Upper lobe of left lung (tissue), 6 donors: ENCODE measurements around the gene RNU5D-1. TPM values are rescaled to one million over a fixed set of nuclear protein-coding genes. Genes with fewer than 3 reads are reported as not detected.

Experiments
- ATAC-seq, 2 donors: fragments of 200-7000 bp; cut with Tn5 transposase; one replicate each; pipeline ENCODE4 v1.9.1; 2022; ENCODE audit warnings: mild to moderate bottlenecking in 2 of 2, moderate library complexity in 2 of 2; ENCODE audit not compliant: low FRiP score in 2 of 2
- DNase-seq, 2 donors: peaks; one replicate each; pipeline ENCODE4 v3.0.0-alpha.2; 2019 to 2020
- H3K27ac ChIP-seq, 4 donors: fragments of 200-600 bp; sonication (generic); one replicate each; pipeline ENCODE4 v1.5.1; 2016 to 2019
- H3K27me3 ChIP-seq, 4 donors: fragments of 200-600 bp; sonication (generic); one replicate each; pipeline ENCODE4 v1.5.1; 2017 to 2019
- H3K36me3 ChIP-seq, 4 donors: fragments of 200-600 bp; sonication (generic); one replicate each; pipeline ENCODE4 v1.5.1; 2016 to 2019
- H3K4me1 ChIP-seq, 4 donors: fragments of 200-600 bp; sonication (generic); one replicate each; pipeline ENCODE4 v1.5.1; 2018 to 2019
- H3K4me3 ChIP-seq, 4 donors: fragments of 200-600 bp; sonication (generic); one replicate each; pipeline ENCODE4 v1.5.1; 2017 to 2019; ENCODE audit warnings: mild to moderate bottlenecking in 2 of 4, moderate library complexity in 1 of 4
- H3K9me3 ChIP-seq, 4 donors: fragments of 200-600 bp; sonication (generic); one replicate each; pipeline ENCODE4 v1.5.1; 2018 to 2019
- EP300 ChIP-seq, 4 donors: sonication (generic); formaldehyde crosslinking; IDR thresholded peaks; one replicate each; pipeline ENCODE4 v1.5.1; 2017; ENCODE audit warnings: antibody characterized with exemption in 4 of 4, control low read depth in 2 of 4
- POLR2A ChIP-seq, 4 donors: fragments of 450-650 bp; IDR thresholded peaks; one replicate each; pipeline ENCODE4 v1.5.1; 2016 to 2017; ENCODE audit warnings: antibody characterized with exemption in 4 of 4, mild to moderate bottlenecking in 2 of 4
- POLR2AphosphoS5 ChIP-seq, 2 donors: sonication (generic); formaldehyde crosslinking; IDR thresholded peaks; one replicate each; pipeline ENCODE4 v1.5.1; 2017; ENCODE audit warnings: antibody characterized with exemption in 2 of 2
- WGBS, 2 donors: methylation state at CpG; one replicate each; pipeline ENCODE4 v1.1.5; 2017 to 2018; 5-methylcytosine and 5-hydroxymethylcytosine counted together
- total RNA-seq, 6 donors: library from RNA; depleted of rRNA in 4 of 6; stranded (reverse); fragments of >200 nt in 4 of 6; gene quantifications; one replicate each; pipeline versions ENCODE4 v1.1.0 to v1.2.1, GENCODE V29; 2016 to 2021
- TF ChIP-seq, protein P1 (sequence below), 6 experiments: fragments of 450-650 bp in 4 of 6; fragments of 200-600 bp in 2 of 6; sonication (generic) in 2 of 6; IDR thresholded peaks; one replicate each; pipeline ENCODE4 v1.5.1; 2016 to 2019; ENCODE audit warnings: antibody characterized with exemption in 6 of 6
- donor health status: DM: no; HTN: no; CAD: no; lungs with moderate emphysema.
- donor health status: DM: no; HTN: yes; CAD: no; lungs with severe emphysema.

Gene RNU5D-1
- total RNA-seq, 6 donors from 2014 or later: not detected

DNA sequence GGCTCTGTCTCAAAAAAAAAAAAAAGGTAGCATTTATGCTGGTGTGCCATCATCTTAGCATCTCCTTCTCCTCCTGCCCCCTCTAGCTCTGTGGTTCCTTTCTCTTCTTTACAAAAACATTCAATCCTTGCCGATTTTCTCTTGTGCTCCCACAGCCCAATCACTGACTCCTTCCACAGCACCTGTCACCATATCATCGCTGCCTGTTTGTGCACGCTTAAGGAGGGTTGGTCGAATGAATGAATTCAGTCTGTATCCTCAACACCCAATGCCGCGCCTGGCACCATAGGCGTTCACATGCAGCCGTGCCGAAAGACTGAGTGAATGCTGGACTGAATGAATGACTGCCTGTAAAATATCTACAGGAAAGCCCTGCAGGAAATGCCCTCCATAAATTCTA is 7.9 kb downstream of the RNU5D-1 start:
- ATAC-seq: no peak
- DNase-seq: no peak
- TF ChIP-seq, protein P1, sequence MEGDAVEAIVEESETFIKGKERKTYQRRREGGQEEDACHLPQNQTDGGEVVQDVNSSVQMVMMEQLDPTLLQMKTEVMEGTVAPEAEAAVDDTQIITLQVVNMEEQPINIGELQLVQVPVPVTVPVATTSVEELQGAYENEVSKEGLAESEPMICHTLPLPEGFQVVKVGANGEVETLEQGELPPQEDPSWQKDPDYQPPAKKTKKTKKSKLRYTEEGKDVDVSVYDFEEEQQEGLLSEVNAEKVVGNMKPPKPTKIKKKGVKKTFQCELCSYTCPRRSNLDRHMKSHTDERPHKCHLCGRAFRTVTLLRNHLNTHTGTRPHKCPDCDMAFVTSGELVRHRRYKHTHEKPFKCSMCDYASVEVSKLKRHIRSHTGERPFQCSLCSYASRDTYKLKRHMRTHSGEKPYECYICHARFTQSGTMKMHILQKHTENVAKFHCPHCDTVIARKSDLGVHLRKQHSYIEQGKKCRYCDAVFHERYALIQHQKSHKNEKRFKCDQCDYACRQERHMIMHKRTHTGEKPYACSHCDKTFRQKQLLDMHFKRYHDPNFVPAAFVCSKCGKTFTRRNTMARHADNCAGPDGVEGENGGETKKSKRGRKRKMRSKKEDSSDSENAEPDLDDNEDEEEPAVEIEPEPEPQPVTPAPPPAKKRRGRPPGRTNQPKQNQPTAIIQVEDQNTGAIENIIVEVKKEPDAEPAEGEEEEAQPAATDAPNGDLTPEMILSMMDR (IDR thresholded peaks at IDR 0.05): no peak
- no peak for TF ChIP-seq POLR2A (IDR thresholded peaks at IDR 0.05)
- no peak for TF ChIP-seq POLR2AphosphoS5 (IDR thresholded peaks at IDR 0.05)
- TF ChIP-seq EP300 (IDR thresholded peaks at IDR 0.05): no peak
- Histone ChIP-seq H3K27me3 (no peaks in the 10 kb centered on the region), H3K4me3 (no peak overlapping the region), H3K36me3 (no peaks in the 10 kb centered on the region), H3K27ac (no peak overlapping the region), H3K9me3 (no peaks in the 10 kb centered on the region), H3K4me1 (peaks cover 0 to 27% (median 3%) of the 10 kb centered on the region in 4 donors)
- WGBS, 2 donors: 63 to 68% methylated on average over 9 of the region's 9 CpGs

DNA sequence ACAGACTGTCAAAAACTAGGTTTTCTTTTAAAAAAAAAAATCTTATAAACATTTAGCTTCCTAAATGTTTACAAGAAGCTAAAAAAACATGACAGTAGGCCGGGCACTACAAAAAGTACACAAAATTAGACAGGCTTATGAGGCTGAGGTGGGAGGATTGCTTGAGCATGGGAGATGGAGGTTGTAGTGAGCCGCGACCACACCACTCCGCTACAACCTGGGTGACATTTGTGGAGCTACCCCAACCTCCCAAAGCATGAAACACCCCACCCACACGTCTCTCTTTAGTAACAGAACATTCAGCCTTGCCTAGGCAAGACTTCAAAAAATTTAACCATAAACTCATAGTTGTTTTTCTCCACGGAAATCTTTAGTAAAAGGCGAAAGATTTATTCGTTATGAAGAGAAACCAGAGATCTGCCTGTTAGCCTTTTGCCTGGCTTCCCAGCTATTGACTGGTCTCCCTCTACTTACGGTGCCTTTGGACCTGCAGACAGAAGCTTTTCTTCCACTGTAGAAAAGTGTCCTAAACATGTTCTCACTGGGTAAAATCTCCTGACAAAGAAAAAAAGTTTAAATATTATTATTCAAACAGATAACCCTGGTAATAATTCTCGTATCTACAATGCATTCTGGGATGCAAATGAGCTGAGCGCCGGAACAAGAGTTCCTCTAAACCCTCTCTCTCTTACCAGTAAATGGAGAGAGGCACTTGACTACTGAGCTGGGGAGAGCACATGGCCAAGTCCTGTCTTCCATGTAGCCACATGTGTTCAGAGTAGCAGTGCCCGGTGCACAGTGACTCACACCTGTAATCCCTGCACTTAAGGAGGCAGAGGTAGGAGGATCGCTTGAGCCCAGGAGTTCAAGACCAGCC is 9.2 kb downstream of the RNU5D-1 start:
- DNase-seq: peak in 1 of 2 donors; percentile 91

DNA sequence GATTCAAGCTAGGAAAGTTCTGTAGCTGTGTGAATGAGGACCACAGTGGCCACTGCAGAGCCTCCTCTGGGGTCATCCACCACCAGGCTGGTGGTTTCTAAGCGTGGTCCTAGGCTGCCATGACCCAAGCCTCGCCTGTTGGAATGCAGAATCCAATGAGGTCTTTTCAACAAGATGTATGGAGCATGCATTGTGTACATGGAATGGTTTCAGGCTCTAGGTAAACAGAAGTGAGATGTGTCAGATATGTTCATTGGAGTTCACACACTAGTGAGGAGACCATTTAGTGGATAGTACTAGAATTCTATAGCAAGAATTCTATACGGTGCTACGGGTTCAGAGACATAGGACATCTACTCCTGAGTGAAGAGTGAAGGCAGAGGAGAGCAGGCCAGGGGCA is 10.7 kb downstream of the RNU5D-1 start:
- 88 to 90% methylated on average over 4 of the region's 4 CpGs for whole genome bisulfite sequencing, 2 donors
- peaks cover 0 to 28% (median 5%) of the 10 kb centered on the region in 4 donors for H3K4me1 ChIP-seq
- ATAC-seq: no peak

More for the DNA sequence above, 9.2 kb downstream of the RNU5D-1 start:
- ATAC-seq: peak; percentile 87 to 93
- H3K27me3 ChIP-seq: no peaks in the 10 kb centered on the region
- H3K9me3 ChIP-seq: no peaks in the 10 kb centered on the region
- peaks cover 0 to 27% (median 4%) of the 10 kb centered on the region in 4 donors for H3K4me1 ChIP-seq
- no peak overlapping the region for H3K4me3 ChIP-seq
- WGBS, 2 donors: 23 to 44% methylated on average over 14 of the region's 14 CpGs
- peak overlapping the region; percentile 29 to 72 (median 68) for H3K27ac ChIP-seq
- no peaks in the 10 kb centered on the region for H3K36me3 ChIP-seq
- TF ChIP-seq POLR2A (IDR thresholded peaks at IDR 0.05) (peak; percentile 50 to 96 (median 88)), POLR2AphosphoS5 (IDR thresholded peaks at IDR 0.05) (peak; percentile 56 to 97), EP300 (IDR thresholded peaks at IDR 0.05) (peak in 1 of 4 donors; percentile 27)
- TF ChIP-seq, protein P1 (IDR thresholded peaks at IDR 0.05): no peak

DNA sequence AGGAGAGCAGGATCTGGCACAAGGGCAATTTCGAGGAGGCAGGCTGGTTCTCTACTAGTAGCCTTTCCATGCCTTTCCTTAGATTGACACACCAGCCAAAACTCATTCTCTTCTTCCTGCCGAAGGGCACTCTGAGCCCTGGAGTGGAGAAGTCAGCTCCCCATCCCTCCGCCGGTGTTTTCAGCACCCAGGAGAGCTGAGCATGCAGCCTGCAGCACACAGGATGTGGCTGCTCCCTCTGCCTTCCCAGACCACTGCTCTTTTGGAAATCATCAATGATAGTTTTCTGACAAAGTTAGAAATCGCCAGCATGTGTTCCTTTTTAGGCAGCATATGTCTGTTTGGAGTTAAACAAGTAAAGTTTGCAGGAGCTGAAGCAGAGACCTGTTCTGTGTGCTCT is 11.7 kb downstream of the RNU5D-1 start:
- no peak overlapping the region for H3K4me3 ChIP-seq
- no peak for TF ChIP-seq POLR2AphosphoS5 (IDR thresholded peaks at IDR 0.05)
- TF ChIP-seq, protein P1 (IDR thresholded peaks at IDR 0.05): no peak
- H3K4me1 ChIP-seq: peaks cover 4 to 29% (median 12%) of the 10 kb centered on the region in 4 donors
- no peak for ATAC-seq
- no peaks in the 10 kb centered on the region for H3K27me3 ChIP-seq
- DNase-seq: no peak
- H3K36me3 ChIP-seq: no peaks in the 10 kb centered on the region
- WGBS, 2 donors: 63 to 69% methylated on average over 4 to 5 of the region's 5 CpGs
- H3K27ac ChIP-seq: no peak overlapping the region
- H3K9me3 ChIP-seq: no peaks in the 10 kb centered on the region

More for the DNA sequence above, 10.7 kb downstream of the RNU5D-1 start:
- Histone ChIP-seq H3K27me3 (no peaks in the 10 kb centered on the region), H3K36me3 (no peaks in the 10 kb centered on the region), H3K4me3 (no peak overlapping the region), H3K9me3 (no peaks in the 10 kb centered on the region), H3K27ac (no peak overlapping the region)
- TF ChIP-seq POLR2A (IDR thresholded peaks at IDR 0.05) (no peak), EP300 (IDR thresholded peaks at IDR 0.05) (no peak), POLR2AphosphoS5 (IDR thresholded peaks at IDR 0.05) (no peak)
- TF ChIP-seq, protein P1 (IDR thresholded peaks at IDR 0.05): no peak
- DNase-seq: no peak
